Measurements from ENCODE around the gene PIM1.
"Not testable (repeated sequence)": the region's sequence is repeated elsewhere in the genome, so short reads cannot be mapped to it uniquely, and the experiment has no call there.

Gene PIM1

DNA sequence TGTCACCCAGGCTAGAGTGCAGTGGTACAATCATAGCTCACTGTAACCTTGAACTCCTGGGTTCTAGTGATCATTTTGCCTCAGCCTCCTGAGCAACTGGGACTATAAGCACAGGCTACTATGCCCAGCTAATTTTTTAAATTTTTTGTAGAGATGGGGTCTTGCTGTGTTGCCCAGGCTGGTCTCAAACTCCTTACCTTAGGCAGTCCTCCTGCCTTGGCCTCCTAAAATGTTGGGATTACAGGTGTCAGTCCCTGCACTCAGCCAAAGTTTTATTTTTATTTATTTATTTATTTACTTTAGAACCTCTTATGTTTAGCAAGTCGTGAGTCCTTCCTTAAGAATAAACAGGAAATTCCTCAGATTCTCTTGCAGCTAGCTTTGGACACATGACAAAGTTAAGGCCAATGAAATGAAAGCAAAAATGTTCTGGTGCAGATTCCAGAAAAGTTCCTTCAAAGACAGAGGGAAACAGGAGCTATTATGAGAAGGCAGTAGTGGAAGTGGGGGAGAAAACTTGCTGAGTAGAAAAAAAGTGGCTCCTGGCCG lies 19.1 kb downstream of the PIM1 start:
- no peak for DNase-seq (ENCODE audit: low spot score)

DNA sequence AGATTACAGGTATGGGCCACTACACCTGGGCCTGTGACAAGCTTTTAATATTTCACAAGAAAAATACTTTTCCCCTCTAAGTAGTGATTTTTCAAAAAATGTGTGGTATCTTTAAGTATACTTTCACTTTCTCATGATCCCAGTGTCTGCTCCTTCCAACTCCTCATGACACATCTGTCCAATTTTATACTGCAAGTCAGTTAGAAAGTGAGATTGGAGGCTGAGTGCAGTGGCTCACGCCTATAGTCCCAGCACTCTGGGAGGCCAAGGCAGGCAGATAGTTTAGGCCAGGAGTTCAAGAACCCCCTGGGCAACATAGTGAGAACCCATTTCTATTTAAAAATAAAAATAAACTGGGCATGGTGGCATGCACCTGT lies 20.2 kb downstream of the PIM1 start:
- DNase-seq (ENCODE audit: low spot score): no peak

DNA sequence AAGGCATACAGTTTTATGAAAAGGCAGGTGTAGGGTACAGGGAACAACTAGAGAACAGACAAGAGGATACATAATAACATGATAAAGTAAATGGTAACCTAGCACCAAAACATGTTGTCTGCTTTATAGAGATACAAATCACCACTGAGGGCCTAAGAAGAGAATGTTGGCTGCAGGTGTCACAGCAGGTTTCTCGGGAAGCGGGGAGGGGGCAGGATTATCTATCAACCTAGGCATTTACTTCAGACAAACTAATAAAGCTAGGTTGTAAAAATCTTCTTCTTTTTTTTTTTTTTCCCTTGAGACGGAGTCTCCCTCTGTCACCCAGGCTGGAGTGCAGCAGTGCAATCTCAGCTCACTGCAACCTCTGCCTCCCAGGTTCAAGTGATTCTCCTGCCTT lies 22.7 kb downstream of the PIM1 start:
- DNase-seq (ENCODE audit: low spot score): no peak

DNA sequence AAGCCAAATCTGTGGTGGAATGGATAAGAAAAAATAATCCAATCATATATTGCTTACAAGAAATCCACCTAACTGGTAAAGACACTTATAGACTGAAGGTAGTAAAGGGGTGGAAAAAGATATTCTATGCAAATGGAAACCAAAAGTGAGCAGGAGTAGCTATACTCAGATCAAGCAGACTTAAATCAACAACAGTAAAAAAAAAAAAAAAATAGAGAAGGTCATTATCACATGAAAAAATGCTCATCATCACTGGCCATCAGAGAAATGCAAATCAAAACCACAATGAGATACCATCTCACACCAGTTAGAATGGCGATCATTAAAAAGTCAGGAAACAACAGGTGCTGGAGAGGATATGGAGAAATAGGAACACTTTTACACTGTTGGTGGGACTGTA lies 24.9 kb downstream of the PIM1 start:
- DNase-seq (ENCODE audit: low spot score): not testable (repeated sequence)

DNA sequence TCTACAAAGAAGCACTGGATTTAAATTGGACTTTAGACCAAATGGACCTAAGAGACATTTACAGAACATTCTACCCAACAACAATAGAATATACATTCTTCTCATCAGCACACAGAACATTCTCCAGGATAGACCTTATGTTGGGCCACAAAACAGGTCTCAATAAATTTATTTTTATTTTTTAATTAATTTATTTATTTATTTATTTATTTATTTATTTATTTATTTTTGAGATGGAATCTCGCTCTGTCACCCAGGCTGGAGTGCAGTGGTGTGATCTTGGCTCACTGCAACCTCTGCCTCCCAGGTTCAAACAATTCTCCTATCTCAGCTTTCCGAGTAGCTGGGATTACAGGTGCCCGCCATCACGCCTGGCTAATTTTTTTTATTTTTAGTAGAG lies 26.5 kb downstream of the PIM1 start:
- DNase-seq (ENCODE audit: low spot score): not testable (repeated sequence)

DNA sequence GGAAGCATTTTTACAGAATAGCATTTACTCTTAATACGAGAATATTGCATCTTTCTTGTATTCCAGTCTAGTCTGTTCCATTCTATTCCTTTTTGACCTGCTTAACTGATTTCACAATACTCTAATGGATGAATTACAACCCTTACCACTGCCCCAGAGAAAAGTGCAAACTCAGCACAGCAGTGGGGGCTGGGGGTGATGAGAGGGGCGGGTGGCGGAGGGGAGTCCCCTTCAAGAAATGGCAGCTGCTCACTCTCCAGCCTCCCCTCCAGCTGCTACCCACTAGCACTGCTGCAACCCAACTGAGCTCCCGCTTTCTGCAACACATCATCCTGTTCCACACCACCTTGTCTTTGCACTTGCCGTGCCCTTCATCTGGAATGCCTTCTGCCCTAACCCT lies 30.1 kb downstream of the PIM1 start:
- no peak for DNase-seq (ENCODE audit: low spot score)

DNA sequence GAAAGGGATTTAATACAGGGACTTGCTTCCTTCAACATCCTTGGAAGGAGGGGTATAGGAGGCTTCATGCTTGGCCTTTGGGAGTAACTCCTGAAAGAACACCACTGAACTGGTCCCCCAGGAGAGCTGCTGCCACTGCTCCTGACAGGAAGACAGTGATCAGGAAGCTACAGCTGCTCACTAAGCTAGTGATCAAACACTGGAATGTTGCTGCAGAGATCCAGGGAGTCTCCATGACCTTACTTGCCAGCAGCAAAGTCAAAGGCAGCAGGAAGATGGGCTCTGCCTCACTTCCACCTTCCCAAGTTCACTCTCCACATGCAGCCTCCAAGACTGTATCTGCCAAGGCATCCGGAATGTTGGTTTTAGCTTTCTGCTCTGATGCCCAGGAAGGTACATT lies 31.8 kb downstream of the PIM1 start:
- DNase-seq (ENCODE audit: low spot score): no peak

DNA sequence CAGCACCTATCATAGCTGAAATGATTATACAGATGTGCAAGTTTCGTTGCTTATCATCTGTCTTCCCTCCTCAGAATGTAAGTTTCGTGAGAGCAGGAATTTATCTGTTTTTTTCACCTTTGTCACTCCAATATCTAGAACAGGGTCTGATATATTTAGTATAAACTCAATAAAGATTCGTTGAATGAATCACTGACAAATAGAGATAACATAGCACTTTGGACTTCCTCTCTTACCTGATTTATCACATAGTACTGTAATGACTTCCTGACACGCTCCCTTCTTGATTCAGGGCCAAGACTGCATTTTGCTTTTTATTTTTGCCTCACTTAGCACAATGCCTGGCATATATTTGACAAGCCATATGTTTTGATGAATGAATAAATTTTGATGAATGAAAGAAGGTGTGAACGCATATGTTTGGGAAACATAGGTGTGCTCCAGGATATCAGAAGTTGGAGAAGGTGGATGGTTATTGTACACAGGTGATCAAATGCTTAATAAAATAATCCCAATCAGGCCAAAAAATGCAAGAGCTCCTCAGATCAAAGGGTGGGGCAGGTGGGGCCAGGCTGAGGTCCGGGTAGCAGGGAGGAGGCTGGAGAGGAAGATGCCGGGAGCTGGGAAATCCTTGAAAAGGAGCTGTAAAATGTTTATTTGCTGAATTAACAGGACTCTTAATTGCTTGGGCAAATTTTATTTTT lies 33.0 kb downstream of the PIM1 start:
- DNase-seq (ENCODE audit: low spot score): no peak

DNA sequence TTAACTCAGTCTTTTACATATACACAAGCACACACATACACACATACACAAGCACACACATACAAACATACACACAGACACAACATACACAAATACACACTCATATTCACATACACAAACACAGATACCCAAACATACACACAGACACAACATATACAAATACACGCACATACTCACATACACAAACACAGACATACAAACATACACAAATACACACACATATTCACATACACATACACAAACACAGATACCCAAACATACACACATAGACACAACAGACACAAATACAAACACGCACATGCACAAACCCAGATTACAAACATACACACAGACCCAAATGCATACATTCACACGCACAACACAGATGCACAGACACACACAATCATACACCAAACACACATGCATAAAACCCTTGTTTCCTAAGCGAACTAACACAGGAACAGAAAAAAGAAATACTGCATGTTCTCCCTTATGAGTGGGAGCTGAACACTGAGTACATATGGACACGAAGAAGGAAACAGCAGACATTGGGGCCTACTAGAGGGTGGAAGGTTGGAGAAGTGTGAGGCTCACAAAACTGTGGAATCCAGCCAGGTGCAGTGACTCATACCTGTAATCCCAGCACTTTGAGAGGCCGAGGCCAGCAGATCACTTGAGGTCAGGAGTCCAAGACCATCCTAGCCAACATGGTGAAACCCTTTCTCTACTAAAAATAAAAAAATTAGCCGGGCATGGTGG lies 34.2 kb downstream of the PIM1 start:
- no peak for DNase-seq (ENCODE audit: low spot score)

DNA sequence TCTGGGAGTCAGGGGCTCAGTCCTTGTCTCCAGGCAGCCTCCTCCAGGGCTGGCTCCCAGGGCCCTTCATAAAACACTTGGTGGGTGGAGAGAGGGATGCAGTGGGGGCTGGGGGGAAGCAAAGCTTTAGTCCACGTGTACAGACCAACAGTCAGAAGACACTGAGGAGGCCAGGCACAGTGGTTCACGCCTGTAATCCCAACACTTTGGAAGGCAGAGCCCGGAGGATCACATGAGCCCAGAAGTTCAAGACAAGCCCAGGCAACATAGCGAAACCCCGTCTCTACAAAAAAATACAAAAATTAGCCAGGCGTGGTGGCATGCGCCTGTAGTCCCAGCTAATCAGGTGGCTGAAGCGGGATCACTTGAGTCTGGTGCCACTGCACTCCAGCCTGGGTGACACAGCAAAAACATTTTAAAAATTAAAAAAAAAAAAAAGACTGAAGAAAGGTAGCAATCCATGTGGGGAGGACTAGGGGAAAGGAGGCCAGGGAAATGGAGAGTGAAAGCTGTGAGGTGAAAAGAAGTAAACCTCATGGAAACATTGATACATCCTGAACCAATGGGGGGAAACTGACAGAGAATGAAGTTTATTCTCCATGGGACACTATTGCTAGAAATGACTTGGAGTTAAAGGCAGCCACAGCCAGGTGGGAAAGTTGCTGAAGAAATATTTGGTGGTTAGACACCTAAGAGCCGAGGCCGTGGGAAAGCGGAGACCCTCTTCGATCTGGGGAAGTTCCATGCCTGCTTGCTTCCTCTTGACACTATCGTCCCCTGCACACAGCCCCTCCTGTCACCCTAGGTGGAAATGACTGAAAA lies 35.4 kb downstream of the PIM1 start:
- no peak for DNase-seq (ENCODE audit: low spot score)

DNA sequence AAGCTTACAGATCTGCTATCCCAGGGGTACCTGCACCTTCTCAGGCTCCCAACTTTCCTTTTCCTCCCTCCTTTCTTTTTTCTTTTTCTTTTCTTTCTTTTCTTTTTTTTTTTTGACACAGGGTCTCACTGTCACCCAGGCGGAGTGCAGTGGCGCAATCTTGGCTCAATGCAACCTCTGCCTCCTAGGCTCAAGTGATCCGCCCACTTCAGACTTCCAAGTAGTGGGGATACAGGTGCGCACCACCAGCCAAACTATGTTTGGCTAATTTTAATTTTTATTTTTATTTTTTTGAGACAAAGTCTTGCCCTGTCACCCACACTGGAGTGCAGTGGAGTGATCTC lies 36.0 kb downstream of the PIM1 start:
- no peak for DNase-seq (ENCODE audit: low spot score)

DNA sequence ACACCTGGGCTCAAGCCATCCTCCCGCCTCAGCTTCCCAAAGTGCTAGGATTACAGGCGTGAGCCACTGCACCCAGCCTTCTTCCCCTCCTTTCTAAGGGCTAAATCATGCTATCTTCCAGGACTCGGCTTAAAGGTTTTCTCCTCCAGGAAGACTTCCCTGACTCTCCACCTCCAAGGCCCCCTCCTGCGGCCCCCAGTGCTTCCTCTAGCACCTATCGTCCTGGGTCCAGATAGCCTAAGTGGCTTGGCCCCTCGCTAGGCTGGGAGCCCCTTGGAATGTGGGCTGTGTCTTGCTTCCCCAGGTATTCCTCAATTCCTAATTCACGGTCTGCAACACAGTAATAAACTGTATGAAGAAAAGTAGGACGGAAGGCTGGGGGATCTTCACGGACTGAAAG lies 36.7 kb downstream of the PIM1 start:
- DNase-seq (ENCODE audit: low spot score): no peak

DNA sequence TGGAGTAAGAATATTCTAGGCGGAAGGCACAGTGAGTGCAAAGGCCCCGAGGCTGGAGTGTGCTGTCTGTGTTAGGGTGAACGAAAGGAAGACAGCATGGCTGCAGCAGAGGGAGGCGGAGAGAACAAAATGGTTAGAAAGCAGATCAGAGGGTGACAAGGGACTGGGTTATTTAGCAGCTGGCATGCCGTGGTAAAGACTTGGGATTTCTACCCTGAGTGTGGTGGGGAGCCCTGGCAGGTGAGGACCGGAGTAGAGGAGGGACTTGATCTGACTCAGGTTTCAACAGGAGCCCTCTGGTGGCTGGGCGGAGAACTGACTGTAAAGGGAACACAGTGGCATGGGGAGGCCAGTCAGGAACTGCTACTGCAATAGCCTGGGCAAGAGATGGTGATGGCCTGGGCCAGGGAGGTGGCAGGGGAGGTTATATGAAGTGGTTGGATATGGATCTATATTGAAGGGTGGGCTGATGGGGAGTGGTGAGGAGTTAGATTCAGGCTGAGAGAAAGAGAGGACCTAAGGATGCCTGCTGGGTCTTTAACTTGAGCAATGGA lies 38.0 kb downstream of the PIM1 start:
- peak; percentile 87 for DNase-seq (ENCODE audit: low spot score)

DNA sequence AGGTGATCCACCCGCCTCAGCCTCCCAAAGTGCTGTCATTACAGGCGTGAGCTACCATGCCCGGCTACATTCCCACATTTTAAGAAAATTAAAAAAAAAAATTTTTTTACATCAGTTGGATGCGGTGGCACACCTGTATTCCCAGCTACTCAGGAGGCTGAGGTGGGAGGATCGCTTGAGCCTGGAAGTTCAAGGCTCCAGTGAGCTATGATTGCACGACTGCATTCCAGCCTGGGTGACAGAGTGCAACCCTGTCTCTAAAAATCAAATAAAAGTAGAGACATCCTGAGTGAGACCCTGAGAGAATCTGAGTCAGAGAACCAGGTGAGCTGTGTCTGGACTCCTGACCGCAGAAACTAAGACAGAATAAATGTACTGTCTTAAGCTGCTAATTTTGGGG lies 38.8 kb downstream of the PIM1 start:
- DNase-seq (ENCODE audit: low spot score): no peak

DNA sequence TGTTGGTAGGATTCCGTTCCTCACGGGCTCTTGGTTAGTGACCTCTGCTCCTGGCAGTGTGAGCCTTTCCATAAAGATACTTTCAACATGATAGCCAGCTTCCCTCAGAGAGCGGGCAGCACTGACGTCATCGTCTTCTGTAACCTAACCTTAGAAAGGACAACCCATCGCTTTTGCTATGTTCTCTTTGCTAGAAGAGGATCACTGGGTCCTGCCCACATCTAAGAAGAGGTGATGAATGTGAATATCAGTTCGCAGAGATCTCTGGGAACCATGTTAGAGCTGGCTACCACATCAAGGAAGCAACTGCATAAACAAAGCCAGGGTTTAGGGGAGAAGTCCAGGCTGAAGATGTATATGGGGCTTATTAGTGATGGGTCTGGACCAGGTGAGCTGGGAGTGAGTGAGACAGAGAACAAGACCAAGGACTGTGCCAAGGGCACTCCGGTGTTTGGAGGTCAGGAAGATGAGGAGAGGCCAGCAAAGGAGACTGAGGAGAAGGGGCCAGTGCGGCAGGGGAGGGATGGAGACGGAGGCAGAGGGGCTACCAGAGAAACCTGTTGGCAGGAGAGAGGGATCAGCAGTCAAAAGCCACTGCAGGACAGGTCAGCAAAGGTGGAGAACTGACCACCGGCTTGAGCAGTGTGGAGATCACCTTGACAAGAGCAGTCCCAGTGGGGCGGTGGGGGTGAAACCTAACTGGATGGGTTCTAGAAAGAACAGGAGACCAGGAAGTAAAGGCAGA lies 39.7 kb downstream of the PIM1 start:
- no peak for DNase-seq (ENCODE audit: low spot score)

DNA sequence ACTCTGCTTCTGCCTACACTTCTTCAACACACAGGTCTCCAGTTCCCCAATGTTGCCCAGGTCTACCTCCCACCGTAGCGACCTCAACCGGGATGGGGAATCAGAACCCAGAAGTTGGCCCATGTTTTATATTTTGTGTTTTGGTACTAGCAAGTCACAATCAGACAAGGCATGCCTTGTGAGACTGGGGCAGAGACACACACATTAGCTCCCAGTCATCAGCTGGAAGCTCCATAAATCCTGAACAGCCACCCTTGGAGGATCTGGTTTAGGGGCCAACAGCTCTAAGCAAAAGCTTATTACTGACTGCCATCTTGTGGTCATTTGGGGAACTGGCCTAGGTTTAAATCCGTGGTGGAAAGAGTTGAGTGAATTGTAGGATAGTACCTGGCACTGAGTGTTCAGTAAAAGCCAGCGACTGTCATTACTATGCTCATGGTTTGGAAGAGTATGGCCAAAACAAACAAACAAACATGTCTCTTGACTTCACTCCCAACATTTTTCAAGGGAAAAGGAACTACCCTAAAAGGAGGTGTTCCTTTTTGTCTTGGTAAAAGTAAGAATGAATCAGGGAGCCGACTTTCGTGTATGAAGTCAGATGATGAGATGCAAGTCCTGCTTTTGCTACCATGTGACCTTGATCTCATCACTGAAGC lies 40.5 kb downstream of the PIM1 start:
- DNase-seq (ENCODE audit: low spot score): peak; percentile 74

DNA sequence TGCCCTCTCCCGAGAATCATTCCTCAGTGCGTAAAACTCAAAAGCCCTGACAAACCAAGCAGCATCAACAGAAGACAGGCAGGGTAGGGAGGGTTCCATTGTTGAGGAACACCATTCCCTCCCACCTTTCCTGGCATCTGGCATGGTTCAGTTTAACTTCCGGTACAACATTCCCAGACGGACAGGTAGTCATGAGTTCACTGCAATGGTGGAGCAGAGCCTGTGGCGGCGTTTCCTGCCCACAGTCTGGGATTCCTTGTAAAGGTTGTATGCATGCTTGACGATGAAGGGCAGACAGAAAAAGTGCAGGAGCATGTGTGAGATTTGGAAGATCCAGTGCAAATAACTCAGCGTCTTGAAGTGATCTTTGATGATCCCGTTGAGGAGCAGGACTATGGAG lies 42.3 kb downstream of the PIM1 start:
- DNase-seq (ENCODE audit: low spot score): no peak

DNA sequence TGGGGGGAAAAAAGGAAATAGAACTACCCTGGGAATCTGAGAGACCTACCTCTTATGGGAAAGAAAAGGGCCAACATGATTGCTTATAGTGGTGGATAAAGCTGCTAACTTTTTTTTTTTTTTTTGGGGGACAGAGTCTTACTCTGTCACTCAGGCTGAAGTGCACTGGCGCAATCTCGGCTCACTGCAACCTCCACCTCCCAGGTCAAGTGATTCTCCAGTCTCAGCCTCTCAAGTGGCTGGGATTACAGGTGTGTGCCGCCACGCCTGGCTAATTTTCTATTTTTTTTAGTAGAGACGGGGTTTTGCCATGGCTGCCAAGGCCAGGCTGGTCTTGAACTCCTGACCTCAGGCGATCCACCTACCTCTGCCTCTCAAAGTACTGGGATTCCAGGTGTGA lies 48.1 kb downstream of the PIM1 start:
- no peak for DNase-seq (ENCODE audit: low spot score)

DNA sequence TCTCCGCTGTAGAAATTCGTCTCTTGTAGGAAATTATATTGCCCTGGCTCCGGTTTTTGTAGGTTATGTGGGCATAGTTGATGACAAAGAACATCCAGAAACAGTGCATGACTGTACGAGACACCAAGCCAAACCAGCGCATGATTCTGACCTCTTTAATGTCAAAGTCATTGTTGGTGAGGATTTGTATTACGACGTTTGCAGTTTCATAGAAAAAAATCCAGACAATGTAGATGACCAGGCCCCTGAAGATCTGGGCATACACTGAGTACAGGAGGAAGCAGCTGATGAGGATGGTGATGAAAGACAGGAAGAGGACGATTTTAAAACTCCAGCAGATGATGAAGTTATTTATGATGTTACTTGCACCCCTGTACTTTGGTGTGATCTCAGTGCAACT lies 48.6 kb downstream of the PIM1 start:
- no peak for DNase-seq (ENCODE audit: low spot score)

DNA sequence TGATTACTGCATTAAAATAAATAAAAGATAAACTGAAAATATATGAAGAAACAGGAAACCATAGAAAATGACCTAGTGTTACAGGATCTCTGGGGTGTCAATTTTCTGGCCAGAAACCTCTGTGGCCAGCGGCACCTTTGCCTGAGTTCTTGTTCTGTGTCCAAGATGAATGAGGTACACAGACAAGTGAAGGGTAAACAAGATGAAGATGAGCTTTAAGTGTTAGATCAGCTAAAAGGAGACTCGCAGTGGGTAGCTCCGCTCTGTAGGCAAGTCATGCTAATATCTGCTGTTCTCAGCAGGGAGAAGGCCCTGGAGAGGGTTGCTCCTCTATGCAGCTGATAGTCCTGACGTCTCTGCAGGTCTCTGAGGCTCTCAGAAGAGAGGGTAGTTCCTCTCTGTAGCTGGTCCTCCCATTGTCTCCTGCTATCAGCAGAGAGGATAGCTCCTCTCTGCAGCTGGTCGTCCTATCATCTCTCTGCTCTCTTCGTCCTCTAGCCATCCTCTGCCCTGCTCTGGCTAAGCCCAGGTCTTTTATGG lies 51.7 kb downstream of the PIM1 start:
- no peak for DNase-seq (ENCODE audit: low spot score)
